ENCODE measurements around the gene CFDP1.

GRCh38 chr16:75336521-75336920, 96.8 kb downstream of the CFDP1 start:
- TF ChIP-seq POLR2A (IDR thresholded peaks at IDR 0.05) (no peak), CTCF (IDR thresholded peaks at IDR 0.05) (no peak)

All from esophagus squamous epithelium (tissue), 4 donors.